Measurements from ENCODE around the gene KLF13. TPM values are rescaled to one million over a fixed set of nuclear protein-coding genes. Genes with fewer than 3 reads are reported as not detected.
A peak's percentile ranks its signal among the peaks of the same experiment; 100 is the strongest.

KLF13 gene
- total and polyA plus RNA-seq, 2 donors (not counting 1 experiment from before 2014, with no cell fraction given), result 39.6 to 42.9 TPM

- Histone ChIP-seq H3K36me3 (ENCODE audit: control insufficient read depth, insufficient read depth, low read length) (no peaks in the 10 kb centered on the region), H4K20me1 (ENCODE audit: control insufficient read depth, extremely low read depth, insufficient read depth, low read length) (no peaks in the 10 kb centered on the region), H3K9ac (ENCODE audit: insufficient read depth, low read length) (no peak overlapping the region), H3K79me2 (ENCODE audit: control insufficient read depth, insufficient read depth, low read length) (peaks cover 62% of the 10 kb centered on the region), H3K9me3 (ENCODE audit: control insufficient read depth, insufficient read depth, low read depth, low read length) (no peaks in the 10 kb centered on the region), H3K4me1 (ENCODE audit: control insufficient read depth, extremely low read depth, insufficient read depth, low read length) (no peaks in the 10 kb centered on the region), H3K4me3 (replicated peaks in 1 of 4; ENCODE audit: control extremely low read depth in 1 of 4, insufficient read depth in 1 of 4, low read depth in 3 of 4, low read length in 4 of 4) (peak overlapping the region in 1 of 4 experiments; percentile 80), H3K4me2 (ENCODE audit: extremely low read depth, insufficient read depth, low read length) (no peak overlapping the region), H3K27ac (ENCODE audit: insufficient read depth, low read length) (no peak overlapping the region), H3K27me3 (ENCODE audit: control insufficient read depth, insufficient read depth, low read length) (no peaks in the 10 kb centered on the region), H2AFZ (ENCODE audit: low read length) (no peak overlapping the region)
- DNase-seq (ENCODE audit: low read depth in 2 of 2), result no peak
- TF ChIP-seq CTCF (conservative IDR thresholded peaks at IDR 0.05 in 1 of 2, IDR thresholded peaks at IDR 0.05 in 1 of 2; ENCODE audit: low read depth in 1 of 2, low read length in 2 of 2), result no peak
- TF ChIP-seq EZH2 (IDR thresholded peaks at IDR 0.05; ENCODE audit: low read length, missing control alignments), result no peak
These were observed 3.6 kb downstream of the KLF13 start for GRCh38 chr15:31330111-31330785.

DNA sequence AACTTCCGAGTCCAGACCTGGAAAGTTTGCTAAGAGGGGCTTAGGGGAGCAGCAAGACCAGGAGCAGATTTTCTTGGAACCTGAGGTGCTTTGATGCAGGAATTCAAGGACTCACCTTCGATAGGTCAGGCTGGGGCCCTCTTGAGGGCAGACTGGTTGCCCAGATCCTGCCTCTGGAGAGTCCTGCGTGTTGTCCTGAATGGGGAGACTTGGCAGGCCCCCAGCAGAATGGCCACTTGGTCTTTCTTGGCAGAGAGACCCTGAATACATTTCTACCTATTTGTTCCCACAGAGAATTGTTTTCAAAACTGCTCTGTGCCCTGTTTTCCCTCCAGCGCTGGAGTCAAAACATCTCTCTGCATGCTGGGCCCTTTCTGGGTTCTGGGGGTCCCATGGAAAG lies 4.2 kb downstream of the KLF13 start:
- H3K4me2 ChIP-seq (ENCODE audit: extremely low read depth, insufficient read depth, low read length), result no peak overlapping the region
- H3K27ac ChIP-seq (ENCODE audit: insufficient read depth, low read length), result no peak overlapping the region
- no peaks in the 10 kb centered on the region for H4K20me1 ChIP-seq (ENCODE audit: control insufficient read depth, extremely low read depth, insufficient read depth, low read length)
- no peak overlapping the region for H3K4me3 ChIP-seq (replicated peaks in 1 of 4; ENCODE audit: control extremely low read depth in 1 of 4, insufficient read depth in 1 of 4, low read depth in 3 of 4, low read length in 4 of 4)
- no peak overlapping the region for H3K9ac ChIP-seq (ENCODE audit: insufficient read depth, low read length)
- H3K27me3 ChIP-seq (ENCODE audit: control insufficient read depth, insufficient read depth, low read length), result no peaks in the 10 kb centered on the region
- TF ChIP-seq CTCF (conservative IDR thresholded peaks at IDR 0.05 in 1 of 2, IDR thresholded peaks at IDR 0.05 in 1 of 2; ENCODE audit: low read depth in 1 of 2, low read length in 2 of 2) (no peak), EZH2 (IDR thresholded peaks at IDR 0.05; ENCODE audit: low read length, missing control alignments) (no peak)
- H3K79me2 ChIP-seq (ENCODE audit: control insufficient read depth, insufficient read depth, low read length), result peaks cover 66% of the 10 kb centered on the region
- no peaks in the 10 kb centered on the region for H3K36me3 ChIP-seq (ENCODE audit: control insufficient read depth, insufficient read depth, low read length)
- DNase-seq (ENCODE audit: low read depth in 2 of 2), result no peak
- no peaks in the 10 kb centered on the region for H3K4me1 ChIP-seq (ENCODE audit: control insufficient read depth, extremely low read depth, insufficient read depth, low read length)
- no peak overlapping the region for H2AFZ ChIP-seq (ENCODE audit: low read length)
- H3K9me3 ChIP-seq (ENCODE audit: control insufficient read depth, insufficient read depth, low read depth, low read length), result no peaks in the 10 kb centered on the region

GRCh38 chr15:31331389-31331788 lies 4.8 kb downstream of the KLF13 start:
- H3K4me1 ChIP-seq (ENCODE audit: control insufficient read depth, extremely low read depth, insufficient read depth, low read length), result no peaks in the 10 kb centered on the region
- no peak for DNase-seq (ENCODE audit: low read depth in 2 of 2)

More at GRCh38 chr15:31331389-31331788, 4.8 kb downstream of the KLF13 start:
- H4K20me1 ChIP-seq (ENCODE audit: control insufficient read depth, extremely low read depth, insufficient read depth, low read length), result no peaks in the 10 kb centered on the region
- H3K36me3 ChIP-seq (ENCODE audit: control insufficient read depth, insufficient read depth, low read length), result no peaks in the 10 kb centered on the region
- H3K4me3 ChIP-seq (replicated peaks in 1 of 4; ENCODE audit: control extremely low read depth in 1 of 4, insufficient read depth in 1 of 4, low read depth in 3 of 4, low read length in 4 of 4), result no peak overlapping the region
- no peak overlapping the region for H3K4me2 ChIP-seq (ENCODE audit: extremely low read depth, insufficient read depth, low read length)
- H3K27me3 ChIP-seq (ENCODE audit: control insufficient read depth, insufficient read depth, low read length), result no peaks in the 10 kb centered on the region
- no peak for TF ChIP-seq EZH2 (IDR thresholded peaks at IDR 0.05; ENCODE audit: low read length, missing control alignments)
- no peak for TF ChIP-seq CTCF (conservative IDR thresholded peaks at IDR 0.05 in 1 of 2, IDR thresholded peaks at IDR 0.05 in 1 of 2; ENCODE audit: low read depth in 1 of 2, low read length in 2 of 2)
- no peak overlapping the region for H2AFZ ChIP-seq (ENCODE audit: low read length)
- H3K27ac ChIP-seq (ENCODE audit: insufficient read depth, low read length), result no peak overlapping the region
- H3K9me3 ChIP-seq (ENCODE audit: control insufficient read depth, insufficient read depth, low read depth, low read length), result no peaks in the 10 kb centered on the region
- no peak overlapping the region for H3K9ac ChIP-seq (ENCODE audit: insufficient read depth, low read length)
- peaks cover 70% of the 10 kb centered on the region for H3K79me2 ChIP-seq (ENCODE audit: control insufficient read depth, insufficient read depth, low read length)
